ENCODE measurements around the gene PLEKHA8. TPM values are rescaled to one million over a fixed set of nuclear protein-coding genes. Genes with fewer than 3 reads are reported as not detected.

PLEKHA8 gene
- total RNA-seq, 2 experiments from 2014 or later: 16.8 to 17.1 TPM

DNA sequence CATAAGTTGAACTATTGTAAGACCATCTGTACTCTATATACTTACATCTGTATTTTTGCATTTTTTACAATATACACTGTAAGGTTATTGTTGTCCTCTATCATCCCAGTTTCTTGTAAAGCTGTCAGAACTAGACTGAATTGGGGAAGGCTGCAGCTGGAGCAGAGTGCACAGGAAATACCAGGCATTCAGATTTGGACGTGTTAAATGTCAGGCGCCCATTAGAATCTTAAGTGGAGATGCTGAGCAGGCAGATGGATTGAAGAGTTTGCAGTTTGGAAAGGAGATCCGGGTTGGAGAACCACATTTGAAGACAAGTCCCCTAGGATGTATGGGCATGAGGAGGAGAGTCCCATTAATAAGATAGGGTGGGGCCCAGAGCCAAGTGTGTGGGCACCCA, 147.0 kb downstream of the PLEKHA8 start:
- H3K4me1 Mint-ChIP-seq (ENCODE audit: low read depth): peaks cover 6% of the 10 kb centered on the region
- TF ChIP-seq, protein P1, sequence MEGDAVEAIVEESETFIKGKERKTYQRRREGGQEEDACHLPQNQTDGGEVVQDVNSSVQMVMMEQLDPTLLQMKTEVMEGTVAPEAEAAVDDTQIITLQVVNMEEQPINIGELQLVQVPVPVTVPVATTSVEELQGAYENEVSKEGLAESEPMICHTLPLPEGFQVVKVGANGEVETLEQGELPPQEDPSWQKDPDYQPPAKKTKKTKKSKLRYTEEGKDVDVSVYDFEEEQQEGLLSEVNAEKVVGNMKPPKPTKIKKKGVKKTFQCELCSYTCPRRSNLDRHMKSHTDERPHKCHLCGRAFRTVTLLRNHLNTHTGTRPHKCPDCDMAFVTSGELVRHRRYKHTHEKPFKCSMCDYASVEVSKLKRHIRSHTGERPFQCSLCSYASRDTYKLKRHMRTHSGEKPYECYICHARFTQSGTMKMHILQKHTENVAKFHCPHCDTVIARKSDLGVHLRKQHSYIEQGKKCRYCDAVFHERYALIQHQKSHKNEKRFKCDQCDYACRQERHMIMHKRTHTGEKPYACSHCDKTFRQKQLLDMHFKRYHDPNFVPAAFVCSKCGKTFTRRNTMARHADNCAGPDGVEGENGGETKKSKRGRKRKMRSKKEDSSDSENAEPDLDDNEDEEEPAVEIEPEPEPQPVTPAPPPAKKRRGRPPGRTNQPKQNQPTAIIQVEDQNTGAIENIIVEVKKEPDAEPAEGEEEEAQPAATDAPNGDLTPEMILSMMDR (IDR thresholded peaks at IDR 0.05): no peak
- no peak for DNase-seq
- no peak for ATAC-seq
- ChIA-PET CTCF (no interaction called here), POLR2A (interaction anchor here (0.9 kb wide), 1 partner anchor 105 kb away, joined by 3 read pairs; no protein-coding TSS in a partner anchor)
- no peaks in the 10 kb centered on the region for H3K27me3 Mint-ChIP-seq
- H3K9me3 Mint-ChIP-seq: no peaks in the 10 kb centered on the region
- H3K4me3 Mint-ChIP-seq: no peak overlapping the region
- H3K36me3 Mint-ChIP-seq (ENCODE audit: low read depth): no peaks in the 10 kb centered on the region
- intact Hi-C loops (cut with micrococcal nuclease): no loop called here
- H3K27ac Mint-ChIP-seq: no peak overlapping the region

DNA sequence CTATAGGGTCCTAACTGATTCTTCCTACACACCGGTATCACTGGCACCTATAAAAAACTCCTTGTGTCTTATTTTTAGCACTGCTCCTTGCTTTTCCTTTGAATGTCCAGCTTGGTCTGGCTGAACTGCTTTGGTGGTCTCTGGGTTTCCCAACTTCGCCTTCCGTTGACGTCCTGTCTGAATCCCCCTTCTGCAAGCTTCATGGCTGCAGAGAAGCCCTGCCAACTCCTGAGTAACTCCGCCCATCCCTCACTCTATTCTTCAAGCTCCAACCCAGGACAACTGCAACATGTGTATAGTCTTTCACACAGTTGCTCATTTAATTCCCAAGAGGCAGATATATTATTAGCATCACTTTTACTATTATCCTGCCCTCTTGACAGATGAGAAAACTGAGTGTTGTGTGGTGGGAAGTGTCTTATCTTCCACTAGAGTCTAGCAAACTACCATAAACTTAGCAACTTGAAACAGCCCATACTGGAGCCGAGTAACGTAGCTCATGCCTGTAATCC, 147.5 kb downstream of the PLEKHA8 start:
- ATAC-seq (no peak), DNase-seq (no peak)
- intact Hi-C loops (cut with micrococcal nuclease): no loop called here
- no peaks in the 10 kb centered on the region for H3K36me3 Mint-ChIP-seq (ENCODE audit: low read depth)
- H3K4me3 Mint-ChIP-seq: no peak overlapping the region
- no peak overlapping the region for H3K27ac Mint-ChIP-seq
- H3K27me3 Mint-ChIP-seq: no peaks in the 10 kb centered on the region
- TF ChIP-seq, protein P1 (IDR thresholded peaks at IDR 0.05): no peak
- CTCF ChIA-PET: no interaction called here
- H3K4me1 Mint-ChIP-seq (ENCODE audit: low read depth): peaks cover 6% of the 10 kb centered on the region
- H3K9me3 Mint-ChIP-seq: no peaks in the 10 kb centered on the region
- POLR2A ChIA-PET: interaction anchor here (0.9 kb wide), 1 partner anchor 105 kb away, joined by 3 read pairs; no protein-coding TSS in a partner anchor

DNA sequence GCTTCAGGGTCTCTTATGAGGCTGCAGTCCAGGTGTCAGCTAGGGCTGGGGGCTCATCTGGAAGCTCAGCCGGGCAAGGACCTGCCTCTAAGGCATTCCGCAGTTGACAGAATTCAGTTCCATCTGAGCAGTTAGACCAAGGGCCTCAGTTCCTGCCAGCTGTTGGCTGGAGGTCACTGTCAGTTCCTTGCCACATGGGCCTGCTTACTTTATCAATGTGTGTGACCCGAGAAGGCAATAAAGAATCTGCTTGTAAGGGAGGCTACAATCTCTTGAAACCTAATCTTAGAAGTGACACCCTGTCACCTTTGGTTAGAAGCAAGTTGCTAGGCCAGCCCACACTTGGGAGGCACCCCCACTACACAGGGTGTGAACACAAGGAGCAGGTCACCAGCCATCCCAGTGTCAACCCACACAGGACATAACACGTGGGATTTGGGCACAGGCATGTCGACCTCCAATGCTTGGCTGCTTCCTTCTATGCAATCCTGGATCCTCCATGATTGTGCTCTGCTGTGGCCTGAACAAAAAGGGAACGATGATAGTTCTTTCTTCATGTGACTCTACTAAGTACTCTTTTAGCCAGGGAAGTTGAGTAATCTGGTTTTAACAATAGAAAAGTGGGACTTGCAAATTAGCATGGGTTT, 148.4 kb downstream of the PLEKHA8 start:
- TF ChIP-seq, protein P1 (IDR thresholded peaks at IDR 0.05): no peak
- CTCF ChIA-PET: interaction anchor here (1.6 kb wide), 1 partner anchor 12 kb away, joined by 5 read pairs; no protein-coding TSS in a partner anchor
- Mint-ChIP-seq H3K4me1 (ENCODE audit: low read depth) (peaks cover 6% of the 10 kb centered on the region), H3K27me3 (no peaks in the 10 kb centered on the region), H3K27ac (no peak overlapping the region), H3K4me3 (no peak overlapping the region), H3K9me3 (no peaks in the 10 kb centered on the region), H3K36me3 (ENCODE audit: low read depth) (no peaks in the 10 kb centered on the region)
- DNase-seq (no peak), ATAC-seq (no peak)
- POLR2A ChIA-PET: no interaction called here
- intact Hi-C loops (cut with micrococcal nuclease): no loop called here

DNA sequence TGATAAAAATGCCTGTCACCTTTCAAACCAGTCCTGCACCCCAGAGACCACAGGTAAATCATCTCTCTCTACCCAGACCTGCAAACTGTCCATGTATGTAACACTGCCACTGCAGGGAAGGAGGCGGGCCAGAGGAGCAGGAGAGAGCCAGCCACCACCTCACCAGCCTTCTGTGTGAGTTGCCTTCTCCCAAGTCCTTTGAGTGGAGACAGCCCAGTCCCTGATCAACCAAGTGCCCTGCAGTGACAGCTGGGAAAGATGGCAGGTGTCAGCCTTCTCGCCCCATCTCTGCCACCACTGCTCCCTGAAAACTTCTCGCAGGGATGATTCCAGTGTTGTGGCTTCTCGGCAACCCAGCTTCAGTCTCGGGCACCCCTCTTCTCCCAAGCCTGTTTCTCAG, 149.0 kb downstream of the PLEKHA8 start:
- H3K4me3 Mint-ChIP-seq: no peak overlapping the region
- ATAC-seq (no peak), DNase-seq (no peak)
- POLR2A ChIA-PET: no interaction called here
- intact Hi-C loops (cut with micrococcal nuclease): no loop called here
- no peaks in the 10 kb centered on the region for H3K9me3 Mint-ChIP-seq
- CTCF ChIA-PET: interaction anchor here (1.1 to 1.6 kb wide), 2 partner anchors 13 to 387 kb away, joined by 4 to 5 read pairs; no protein-coding TSS in a partner anchor
- no peaks in the 10 kb centered on the region for H3K36me3 Mint-ChIP-seq (ENCODE audit: low read depth)
- TF ChIP-seq, protein P1 (IDR thresholded peaks at IDR 0.05): no peak
- H3K4me1 Mint-ChIP-seq (ENCODE audit: low read depth): peaks cover 6% of the 10 kb centered on the region
- H3K27ac Mint-ChIP-seq: no peak overlapping the region
- H3K27me3 Mint-ChIP-seq: no peaks in the 10 kb centered on the region

DNA sequence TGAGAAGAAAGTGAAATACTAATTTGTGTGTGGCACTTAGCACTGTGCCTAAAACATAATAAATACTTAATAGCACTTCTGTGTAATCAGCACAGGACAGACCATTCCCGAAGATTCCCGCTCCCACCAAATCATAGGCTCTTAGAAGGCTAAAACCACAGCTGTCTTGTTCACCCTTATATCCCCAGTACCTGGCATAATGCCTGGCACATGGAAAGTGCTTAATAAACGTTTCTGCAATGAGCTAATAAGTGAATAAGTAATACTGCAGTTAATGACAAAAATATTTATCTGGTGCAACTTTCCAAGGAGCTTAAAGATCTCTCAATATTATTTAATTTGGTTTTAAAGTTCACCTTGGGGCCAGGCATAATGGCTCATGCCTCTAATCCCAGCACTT, 149.8 kb downstream of the PLEKHA8 start:
- H3K27ac Mint-ChIP-seq: no peak overlapping the region
- POLR2A ChIA-PET: no interaction called here
- CTCF ChIA-PET: interaction anchor here (1.1 to 1.6 kb wide), 2 partner anchors 13 to 386 kb away, joined by 4 to 5 read pairs; no protein-coding TSS in a partner anchor
- H3K4me1 Mint-ChIP-seq (ENCODE audit: low read depth): peaks cover 6% of the 10 kb centered on the region
- intact Hi-C loops (cut with micrococcal nuclease): no loop called here
- no peak overlapping the region for H3K4me3 Mint-ChIP-seq
- H3K36me3 Mint-ChIP-seq (ENCODE audit: low read depth): no peaks in the 10 kb centered on the region
- TF ChIP-seq, protein P1 (IDR thresholded peaks at IDR 0.05): no peak
- ATAC-seq: no peak
- no peak for DNase-seq
- H3K9me3 Mint-ChIP-seq: no peaks in the 10 kb centered on the region
- H3K27me3 Mint-ChIP-seq: no peaks in the 10 kb centered on the region
